ENCODE data around the gene MAEA.

The MAEA gene

GRCh38 chr4:1250921-1251772 lies 38.5 kb upstream of the MAEA start:
- Histone ChIP-seq H3K4me3 (ENCODE audit: low read length in 2 of 2) (no peak overlapping the region), H3K36me3 (ENCODE audit: control insufficient read depth in 2 of 2, insufficient read depth in 2 of 2, low read length in 2 of 2) (peaks cover 0 to 3% of the 10 kb centered on the region in 2 donors), H3K27me3 (ENCODE audit: control insufficient read depth in 1 of 2, insufficient read depth in 2 of 2, low read length in 2 of 2) (no peaks in the 10 kb centered on the region), H3K4me1 (ENCODE audit: control insufficient read depth, insufficient read depth, low read length) (peaks cover 39% of the 10 kb centered on the region), H3K27ac (ENCODE audit: low read length) (peak overlapping the region; percentile 89), H3K9ac (ENCODE audit: low read length in 2 of 2) (no peak overlapping the region), H3K9me3 (ENCODE audit: control insufficient read depth in 2 of 2, low read length in 2 of 2) (no peaks in the 10 kb centered on the region)

GRCh38 chr4:1251773-1252066 lies 38.0 kb upstream of the MAEA start:
- Histone ChIP-seq H3K27me3 (ENCODE audit: control insufficient read depth in 1 of 2, insufficient read depth in 2 of 2, low read length in 2 of 2) (no peaks in the 10 kb centered on the region), H3K4me1 (ENCODE audit: control insufficient read depth, insufficient read depth, low read length) (peaks cover 34% of the 10 kb centered on the region), H3K9me3 (ENCODE audit: control insufficient read depth in 2 of 2, low read length in 2 of 2) (no peaks in the 10 kb centered on the region), H3K27ac (ENCODE audit: low read length) (no peak overlapping the region), H3K9ac (ENCODE audit: low read length in 2 of 2) (no peak overlapping the region), H3K36me3 (ENCODE audit: control insufficient read depth in 2 of 2, insufficient read depth in 2 of 2, low read length in 2 of 2) (peaks cover 0 to 3% of the 10 kb centered on the region in 2 donors), H3K4me3 (ENCODE audit: low read length in 2 of 2) (no peak overlapping the region)

- H3K4me1 ChIP-seq (ENCODE audit: control insufficient read depth, insufficient read depth, low read length), result peaks cover 24% of the 10 kb centered on the region
- H3K36me3 ChIP-seq (ENCODE audit: control insufficient read depth in 2 of 2, insufficient read depth in 2 of 2, low read length in 2 of 2), result peaks cover 0 to 3% of the 10 kb centered on the region in 2 donors
- H3K9ac ChIP-seq (ENCODE audit: low read length in 2 of 2), result no peak overlapping the region
- H3K4me3 ChIP-seq (ENCODE audit: low read length in 2 of 2), result no peak overlapping the region
- no peaks in the 10 kb centered on the region for H3K9me3 ChIP-seq (ENCODE audit: control insufficient read depth in 2 of 2, low read length in 2 of 2)
- H3K27ac ChIP-seq (ENCODE audit: low read length), result no peak overlapping the region
- H3K27me3 ChIP-seq (ENCODE audit: control insufficient read depth in 1 of 2, insufficient read depth in 2 of 2, low read length in 2 of 2), result no peaks in the 10 kb centered on the region
Measured at GRCh38 chr4:1252928-1253492, 36.7 kb upstream of the MAEA start.

- H3K4me1 ChIP-seq (ENCODE audit: control insufficient read depth, insufficient read depth, low read length), result peaks cover 24% of the 10 kb centered on the region
- no peaks in the 10 kb centered on the region for H3K27me3 ChIP-seq (ENCODE audit: control insufficient read depth in 1 of 2, insufficient read depth in 2 of 2, low read length in 2 of 2)
- no peak overlapping the region for H3K4me3 ChIP-seq (ENCODE audit: low read length in 2 of 2)
- peak overlapping the region in 1 of 2 donors; percentile 29 for H3K9ac ChIP-seq (ENCODE audit: low read length in 2 of 2)
- H3K27ac ChIP-seq (ENCODE audit: low read length), result no peak overlapping the region
- no peaks in the 10 kb centered on the region for H3K9me3 ChIP-seq (ENCODE audit: control insufficient read depth in 2 of 2, low read length in 2 of 2)
- peaks cover 0 to 3% of the 10 kb centered on the region in 2 donors for H3K36me3 ChIP-seq (ENCODE audit: control insufficient read depth in 2 of 2, insufficient read depth in 2 of 2, low read length in 2 of 2)
Measured at GRCh38 chr4:1253831-1254230, 35.9 kb upstream of the MAEA start.

GRCh38 chr4:1255151-1255550 lies 34.5 kb upstream of the MAEA start:
- H3K4me3 ChIP-seq (ENCODE audit: low read length in 2 of 2), result no peak overlapping the region
- no peaks in the 10 kb centered on the region for H3K9me3 ChIP-seq (ENCODE audit: control insufficient read depth in 2 of 2, low read length in 2 of 2)
- H3K4me1 ChIP-seq (ENCODE audit: control insufficient read depth, insufficient read depth, low read length), result peaks cover 16% of the 10 kb centered on the region
- H3K9ac ChIP-seq (ENCODE audit: low read length in 2 of 2), result no peak overlapping the region
- no peaks in the 10 kb centered on the region for H3K27me3 ChIP-seq (ENCODE audit: control insufficient read depth in 1 of 2, insufficient read depth in 2 of 2, low read length in 2 of 2)
- no peak overlapping the region for H3K27ac ChIP-seq (ENCODE audit: low read length)
- peaks cover 0 to 3% of the 10 kb centered on the region in 2 donors for H3K36me3 ChIP-seq (ENCODE audit: control insufficient read depth in 2 of 2, insufficient read depth in 2 of 2, low read length in 2 of 2)

GRCh38 chr4:1255699-1256098 lies 34.0 kb upstream of the MAEA start:
- Histone ChIP-seq H3K36me3 (ENCODE audit: control insufficient read depth in 2 of 2, insufficient read depth in 2 of 2, low read length in 2 of 2) (peaks cover 0 to 3% of the 10 kb centered on the region in 2 donors), H3K4me1 (ENCODE audit: control insufficient read depth, insufficient read depth, low read length) (peaks cover 11% of the 10 kb centered on the region), H3K27me3 (ENCODE audit: control insufficient read depth in 1 of 2, insufficient read depth in 2 of 2, low read length in 2 of 2) (no peaks in the 10 kb centered on the region), H3K27ac (ENCODE audit: low read length) (no peak overlapping the region), H3K9ac (ENCODE audit: low read length in 2 of 2) (no peak overlapping the region), H3K9me3 (ENCODE audit: control insufficient read depth in 2 of 2, low read length in 2 of 2) (no peaks in the 10 kb centered on the region), H3K4me3 (ENCODE audit: low read length in 2 of 2) (no peak overlapping the region)

GRCh38 chr4:1258457-1258856 lies 31.2 kb upstream of the MAEA start:
- H3K9me3 ChIP-seq (ENCODE audit: control insufficient read depth in 2 of 2, low read length in 2 of 2), result no peaks in the 10 kb centered on the region
- H3K4me1 ChIP-seq (ENCODE audit: control insufficient read depth, insufficient read depth, low read length), result no peaks in the 10 kb centered on the region
- no peak overlapping the region for H3K9ac ChIP-seq (ENCODE audit: low read length in 2 of 2)
- H3K27me3 ChIP-seq (ENCODE audit: control insufficient read depth in 1 of 2, insufficient read depth in 2 of 2, low read length in 2 of 2), result no peaks in the 10 kb centered on the region
- H3K36me3 ChIP-seq (ENCODE audit: control insufficient read depth in 2 of 2, insufficient read depth in 2 of 2, low read length in 2 of 2), result no peaks in the 10 kb centered on the region
- no peak overlapping the region for H3K4me3 ChIP-seq (ENCODE audit: low read length in 2 of 2)
- H3K27ac ChIP-seq (ENCODE audit: low read length), result no peak overlapping the region

GRCh38 chr4:1259966-1260365 lies 29.7 kb upstream of the MAEA start:
- no peaks in the 10 kb centered on the region for H3K4me1 ChIP-seq (ENCODE audit: control insufficient read depth, insufficient read depth, low read length)

GRCh38 chr4:1260418-1261106 lies 29.1 kb upstream of the MAEA start:
- H3K36me3 ChIP-seq (ENCODE audit: control insufficient read depth in 2 of 2, insufficient read depth in 2 of 2, low read length in 2 of 2), result peaks cover 0 to 2% of the 10 kb centered on the region in 2 donors
- H3K4me3 ChIP-seq (ENCODE audit: low read length in 2 of 2), result no peak overlapping the region
- H3K9ac ChIP-seq (ENCODE audit: low read length in 2 of 2), result no peak overlapping the region
- H3K4me1 ChIP-seq (ENCODE audit: control insufficient read depth, insufficient read depth, low read length), result no peaks in the 10 kb centered on the region
- H3K9me3 ChIP-seq (ENCODE audit: control insufficient read depth in 2 of 2, low read length in 2 of 2), result no peaks in the 10 kb centered on the region
- no peaks in the 10 kb centered on the region for H3K27me3 ChIP-seq (ENCODE audit: control insufficient read depth in 1 of 2, insufficient read depth in 2 of 2, low read length in 2 of 2)
- no peak overlapping the region for H3K27ac ChIP-seq (ENCODE audit: low read length)

More at GRCh38 chr4:1259966-1260365, 29.7 kb upstream of the MAEA start:
- Histone ChIP-seq H3K9me3 (ENCODE audit: control insufficient read depth in 2 of 2, low read length in 2 of 2) (no peaks in the 10 kb centered on the region), H3K27me3 (ENCODE audit: control insufficient read depth in 1 of 2, insufficient read depth in 2 of 2, low read length in 2 of 2) (no peaks in the 10 kb centered on the region), H3K27ac (ENCODE audit: low read length) (no peak overlapping the region), H3K9ac (ENCODE audit: low read length in 2 of 2) (no peak overlapping the region), H3K36me3 (ENCODE audit: control insufficient read depth in 2 of 2, insufficient read depth in 2 of 2, low read length in 2 of 2) (no peaks in the 10 kb centered on the region), H3K4me3 (ENCODE audit: low read length in 2 of 2) (no peak overlapping the region)

- H3K4me1 ChIP-seq (ENCODE audit: control insufficient read depth, insufficient read depth, low read length), result no peaks in the 10 kb centered on the region
- no peaks in the 10 kb centered on the region for H3K9me3 ChIP-seq (ENCODE audit: control insufficient read depth in 2 of 2, low read length in 2 of 2)
- H3K9ac ChIP-seq (ENCODE audit: low read length in 2 of 2), result no peak overlapping the region
- H3K36me3 ChIP-seq (ENCODE audit: control insufficient read depth in 2 of 2, insufficient read depth in 2 of 2, low read length in 2 of 2), result peaks cover 0 to 2% of the 10 kb centered on the region in 2 donors
- H3K27me3 ChIP-seq (ENCODE audit: control insufficient read depth in 1 of 2, insufficient read depth in 2 of 2, low read length in 2 of 2), result no peaks in the 10 kb centered on the region
- no peak overlapping the region for H3K27ac ChIP-seq (ENCODE audit: low read length)
- no peak overlapping the region for H3K4me3 ChIP-seq (ENCODE audit: low read length in 2 of 2)
Measured at GRCh38 chr4:1261107-1261928, 28.4 kb upstream of the MAEA start.

All from stomach smooth muscle (tissue), 2 donors.